ENCODE data around the gene SLC25A11. TPM values are rescaled to one million over a fixed set of nuclear protein-coding genes. Genes with fewer than 3 reads are reported as not detected.

The SLC25A11 gene
- total RNA-seq, 4 donors from 2014 or later = 25.3 to 85.5 (median 27.9) TPM

GRCh38 chr17:4920351-4921048 lies 19.3 kb downstream of the SLC25A11 start:
- TF ChIP-seq CTCF (IDR thresholded peaks at IDR 0.05; ENCODE audit: low read depth) = no peak

- TF ChIP-seq CTCF (IDR thresholded peaks at IDR 0.05; ENCODE audit: low read depth) = no peak
These were observed 20.3 kb downstream of the SLC25A11 start for GRCh38 chr17:4919511-4920047.

GRCh38 chr17:4913994-4914393 lies 25.9 kb downstream of the SLC25A11 start:
- no peak for TF ChIP-seq CTCF (IDR thresholded peaks at IDR 0.05; ENCODE audit: low read depth)

GRCh38 chr17:4908711-4909496 lies 30.9 kb downstream of the SLC25A11 start:
- TF ChIP-seq CTCF (IDR thresholded peaks at IDR 0.05; ENCODE audit: low read depth) = no peak

- no peak for TF ChIP-seq CTCF (IDR thresholded peaks at IDR 0.05; ENCODE audit: low read depth)
These were observed 31.5 kb downstream of the SLC25A11 start for GRCh38 chr17:4908301-4908700.

- TF ChIP-seq CTCF (IDR thresholded peaks at IDR 0.05; ENCODE audit: low read depth) = no peak
These were observed 36.6 kb downstream of the SLC25A11 start, which contains the start of gene CHRNE for GRCh38 chr17:4903051-4903818. TSS of gene CHRNE (minus strand) at chr17:4903098. CDS start at chr17:4903063, 35 bp downstream.
